Ectodermal cell (in vitro differentiated cells): Measurements from ENCODE around the gene PRSS22.

Experiments used
- H3K27ac ChIP-seq: 2 replicates; pipeline ENCODE4 v1.7.0; 2013; ENCODE audit warnings: mild to moderate bottlenecking, low read depth, low read length; ENCODE audit not compliant: insufficient read depth, poor library complexity, severe bottlenecking
- H3K27me3 ChIP-seq: 2 replicates; pipeline ENCODE4 v1.7.0; 2013; ENCODE audit warnings: mild to moderate bottlenecking, low read length; ENCODE audit not compliant: insufficient read depth, control insufficient read depth, poor library complexity, severe bottlenecking
- H3K36me3 ChIP-seq: one replicate; pipeline ENCODE4 v1.7.0; 2013; ENCODE audit warnings: low read length; ENCODE audit not compliant: control insufficient read depth, insufficient read depth
- H3K4me1 ChIP-seq: one replicate; pipeline ENCODE4 v1.7.0; 2013; ENCODE audit warnings: low read length; ENCODE audit not compliant: control insufficient read depth, insufficient read depth
- H3K4me3 ChIP-seq: 2 replicates; pipeline ENCODE4 v1.7.0; 2013; ENCODE audit warnings: low read depth, low read length, control low read depth; ENCODE audit not compliant: insufficient read depth
- H3K9me3 ChIP-seq: 2 replicates; pipeline ENCODE4 v1.7.0; 2013; ENCODE audit warnings: mild to moderate bottlenecking, low read length, moderate library complexity; ENCODE audit not compliant: control insufficient read depth
- WGBS, 2 experiments: methylation state at CpG; one replicate each; pipeline ENCODE4 v1.1.7; 2013; ENCODE audit warnings: missing lambda C conversion rate in 2 of 2; 5-methylcytosine and 5-hydroxymethylcytosine counted together

PRSS22 gene

GRCh38 chr16:2828521-2828840, 29.5 kb downstream of the PRSS22 start:
- H3K9me3 ChIP-seq, result no peaks in the 10 kb centered on the region
- H3K27me3 ChIP-seq, result no peaks in the 10 kb centered on the region
- no peaks in the 10 kb centered on the region for H3K4me1 ChIP-seq
- no peaks in the 10 kb centered on the region for H3K36me3 ChIP-seq
- H3K4me3 ChIP-seq, result no peak overlapping the region
- no peak overlapping the region for H3K27ac ChIP-seq
- WGBS, 2 experiments, result 93 to 94% methylated on average over 8 of the region's 8 CpGs

- H3K27me3 ChIP-seq, result no peaks in the 10 kb centered on the region
- H3K9me3 ChIP-seq, result no peaks in the 10 kb centered on the region
- no peak overlapping the region for H3K4me3 ChIP-seq
- H3K4me1 ChIP-seq, result no peaks in the 10 kb centered on the region
- H3K27ac ChIP-seq, result no peak overlapping the region
- H3K36me3 ChIP-seq, result no peaks in the 10 kb centered on the region
- WGBS, 2 experiments, result 82 to 88% methylated on average over 14 of the region's 14 CpGs
These were observed 30.0 kb downstream of the PRSS22 start for GRCh38 chr16:2827831-2828520.

- Histone ChIP-seq H3K36me3 (no peaks in the 10 kb centered on the region), H3K4me1 (no peaks in the 10 kb centered on the region), H3K4me3 (no peak overlapping the region), H3K27ac (no peak overlapping the region), H3K27me3 (no peaks in the 10 kb centered on the region), H3K9me3 (no peaks in the 10 kb centered on the region)
- WGBS, 2 experiments, result 90% methylated on average over 15 of the region's 15 CpGs
These were observed 30.6 kb downstream of the PRSS22 start for GRCh38 chr16:2827374-2827791.

GRCh38 chr16:2826591-2827373, 31.2 kb downstream of the PRSS22 start:
- H3K4me1 ChIP-seq, result no peaks in the 10 kb centered on the region
- no peaks in the 10 kb centered on the region for H3K9me3 ChIP-seq
- no peaks in the 10 kb centered on the region for H3K27me3 ChIP-seq
- no peak overlapping the region for H3K4me3 ChIP-seq
- H3K36me3 ChIP-seq, result no peaks in the 10 kb centered on the region
- 85 to 86% methylated on average over 19 of the region's 19 CpGs for WGBS, 2 experiments
- no peak overlapping the region for H3K27ac ChIP-seq

GRCh38 chr16:2825906-2826305, 32.1 kb downstream of the PRSS22 start:
- Histone ChIP-seq H3K36me3 (no peaks in the 10 kb centered on the region), H3K4me3 (no peak overlapping the region), H3K9me3 (no peaks in the 10 kb centered on the region), H3K27ac (no peak overlapping the region), H3K4me1 (no peaks in the 10 kb centered on the region), H3K27me3 (no peaks in the 10 kb centered on the region)
- WGBS, 2 experiments, result 82 to 91% methylated on average over 10 to 11 of the region's 11 CpGs

GRCh38 chr16:2825049-2825742, 32.8 kb downstream of the PRSS22 start:
- Histone ChIP-seq H3K27ac (no peak overlapping the region), H3K4me3 (no peak overlapping the region), H3K27me3 (no peaks in the 10 kb centered on the region), H3K4me1 (peaks cover 4% of the 10 kb centered on the region), H3K36me3 (no peaks in the 10 kb centered on the region), H3K9me3 (no peaks in the 10 kb centered on the region)
- WGBS, 2 experiments, result 88 to 89% methylated on average over 26 of the region's 26 CpGs

- H3K9me3 ChIP-seq, result no peaks in the 10 kb centered on the region
- WGBS, 2 experiments, result 91 to 92% methylated on average over 10 of the region's 10 CpGs
- H3K36me3 ChIP-seq, result no peaks in the 10 kb centered on the region
- no peaks in the 10 kb centered on the region for H3K27me3 ChIP-seq
- H3K27ac ChIP-seq, result no peak overlapping the region
- H3K4me1 ChIP-seq, result peaks cover 5% of the 10 kb centered on the region
- no peak overlapping the region for H3K4me3 ChIP-seq
These were observed 33.3 kb downstream of the PRSS22 start for GRCh38 chr16:2824626-2825025.

- H3K27me3 ChIP-seq, result no peaks in the 10 kb centered on the region
- H3K36me3 ChIP-seq, result no peaks in the 10 kb centered on the region
- H3K4me1 ChIP-seq, result peaks cover 5% of the 10 kb centered on the region
- 88 to 92% methylated on average over 4 of the region's 4 CpGs for WGBS, 2 experiments
- H3K4me3 ChIP-seq, result no peak overlapping the region
- H3K27ac ChIP-seq, result no peak overlapping the region
- no peaks in the 10 kb centered on the region for H3K9me3 ChIP-seq
These were observed 35.5 kb downstream of the PRSS22 start for GRCh38 chr16:2822496-2822895.

- no peaks in the 10 kb centered on the region for H3K36me3 ChIP-seq
- H3K27me3 ChIP-seq, result no peaks in the 10 kb centered on the region
- H3K9me3 ChIP-seq, result no peaks in the 10 kb centered on the region
- no peak overlapping the region for H3K4me3 ChIP-seq
- peaks cover 5% of the 10 kb centered on the region for H3K4me1 ChIP-seq
- no peak overlapping the region for H3K27ac ChIP-seq
- 87 to 88% methylated on average over 7 to 8 of the region's 8 CpGs for WGBS, 2 experiments
These were observed 35.8 kb downstream of the PRSS22 start for GRCh38 chr16:2822158-2822495.

- Histone ChIP-seq H3K4me1 (peaks cover 5% of the 10 kb centered on the region), H3K27ac (no peak overlapping the region), H3K27me3 (no peaks in the 10 kb centered on the region), H3K9me3 (no peaks in the 10 kb centered on the region), H3K4me3 (no peak overlapping the region), H3K36me3 (no peaks in the 10 kb centered on the region)
- WGBS, 2 experiments, result 84% methylated on average over 9 of the region's 9 CpGs
These were observed 36.3 kb downstream of the PRSS22 start for GRCh38 chr16:2821487-2822157.
